HG03159 (cell line): ENCODE results near the gene ZNF222.

Source experiments
- ATAC-seq: cut with Tn5 transposase; IDR thresholded peaks from one replicate; pipeline ENCODE4 v1.9.1; 2021; ENCODE audit warnings: mild to moderate bottlenecking, moderate library complexity; ENCODE audit not compliant: unreplicated experiment

Gene ZNF222

GRCh38 chr19:44025217-44025936 is at the start of gene ZNF222:
Gene ZNF222 (plus strand): TSS chr19:44025379. CDS start chr19:44025437, 58 bp downstream.
- peak; percentile 97 for ATAC-seq

DNA sequence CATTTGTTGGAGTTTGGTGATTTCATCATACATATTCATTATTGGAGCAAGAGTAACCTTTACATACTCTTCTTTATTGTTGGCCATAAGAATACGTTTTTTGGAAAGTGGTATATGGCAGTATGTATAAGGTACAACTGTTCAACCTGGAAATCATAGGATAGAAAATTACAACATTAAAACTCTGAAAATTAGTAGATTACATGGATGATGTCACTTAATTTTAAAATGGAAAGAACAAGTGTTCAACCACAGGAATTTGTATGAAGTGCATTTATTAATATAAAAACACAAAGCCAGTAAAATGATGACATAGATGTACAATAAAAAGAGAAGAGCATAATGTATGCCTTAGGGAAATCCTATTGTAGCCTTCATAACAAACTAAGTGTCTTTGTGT is 48.4 kb upstream of the ZNF222 start:
- no peak for ATAC-seq

DNA sequence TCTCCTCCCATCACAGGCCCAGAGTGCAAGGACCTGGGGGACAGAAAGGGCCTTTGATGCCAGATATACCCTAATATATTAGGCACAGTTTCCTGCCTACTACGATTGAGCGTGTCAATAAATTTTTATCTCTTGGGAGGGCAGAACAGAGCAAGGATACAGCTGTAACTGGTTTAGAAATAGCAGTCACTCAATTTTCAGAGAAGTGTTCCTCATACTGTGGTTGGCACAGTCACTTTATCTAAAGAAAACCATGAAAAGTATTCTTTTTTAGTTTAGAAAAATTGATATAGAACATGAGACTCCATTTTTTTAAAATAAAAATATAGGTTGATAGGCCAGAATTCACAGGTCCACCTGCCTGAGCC is 41.7 kb upstream of the ZNF222 start:
- ATAC-seq: peak; percentile 16

- peak; percentile 90 for ATAC-seq
Observed at GRCh38 chr19:43983912-43984686, 41.1 kb upstream of the ZNF222 start, which contains the start of gene ZNF155. Gene ZNF155 (plus strand): TSS chr19:43984188. CDS start chr19:43988544, 4,356 bp downstream.

DNA sequence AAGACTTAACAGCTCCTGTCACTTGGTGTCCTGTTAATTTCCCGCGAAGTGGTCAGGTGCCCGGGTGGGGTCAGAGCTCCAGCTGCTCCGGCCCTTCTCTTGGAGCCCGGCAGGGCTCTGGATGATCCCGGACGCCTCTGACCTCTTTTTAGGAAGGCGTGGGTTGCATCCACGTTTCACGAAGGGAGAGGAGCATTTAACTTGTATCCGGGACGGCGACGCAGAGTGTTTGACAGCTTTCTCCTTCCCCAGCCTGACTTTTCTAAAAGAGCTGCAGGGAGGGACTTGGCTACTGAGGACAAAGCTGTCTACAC is 40.5 kb upstream of the ZNF222 start:
- ATAC-seq: no peak

- ATAC-seq: no peak
Observed at GRCh38 chr19:43997631-43998290, 27.4 kb upstream of the ZNF222 start.

- ATAC-seq: no peak
Observed at GRCh38 chr19:44002212-44002565, 23.0 kb upstream of the ZNF222 start.

- peak; percentile 90 for ATAC-seq
Observed at GRCh38 chr19:44002566-44003460, 22.4 kb upstream of the ZNF222 start, which contains the start of gene ZNF230. Gene ZNF230 (plus strand): TSS chr19:44002957. CDS start chr19:44007079, 4,122 bp downstream.

GRCh38 chr19:44003461-44004009 is 21.6 kb upstream of the ZNF222 start:
- peak; percentile 35 for ATAC-seq

DNA sequence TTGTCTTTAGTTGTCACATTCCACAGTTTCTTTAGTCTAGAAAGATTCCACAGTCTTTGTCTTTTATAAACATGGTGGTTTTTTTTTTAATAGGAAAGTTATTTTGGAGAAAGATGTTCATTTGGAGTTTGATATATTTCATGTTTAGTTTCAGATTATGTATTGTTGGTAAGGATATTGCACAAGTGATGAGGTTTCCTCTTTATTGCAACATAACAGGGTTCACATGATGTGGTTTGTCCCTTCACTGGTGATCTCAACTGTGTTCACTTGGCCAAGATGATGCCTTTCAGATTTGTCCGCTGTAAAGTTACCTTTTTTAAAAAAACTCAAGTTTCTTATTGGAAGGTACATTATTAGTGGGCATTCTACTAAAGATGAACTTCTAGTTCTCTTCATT is 19.2 kb upstream of the ZNF222 start:
- no peak for ATAC-seq

DNA sequence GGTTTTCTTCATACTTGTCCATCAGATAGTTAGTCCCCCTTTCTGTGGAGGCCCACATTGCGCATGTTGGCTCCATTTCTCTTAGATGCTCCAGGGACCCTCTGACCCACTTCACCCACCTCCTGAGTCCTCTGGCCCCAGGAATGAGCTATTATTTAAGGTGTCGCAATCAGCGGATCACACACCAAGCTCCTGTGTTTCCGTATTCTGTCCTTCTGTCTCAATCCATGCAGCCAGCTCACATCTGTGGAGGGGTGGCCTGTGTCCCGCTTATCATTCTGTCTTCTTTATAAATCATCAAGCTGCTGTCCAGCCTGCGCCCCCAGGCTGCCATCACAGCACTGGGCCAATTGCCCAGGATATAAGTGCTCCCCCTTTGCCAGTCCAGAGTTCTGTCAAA is 17.7 kb upstream of the ZNF222 start:
- no peak for ATAC-seq

GRCh38 chr19:44010468-44010867 is 14.7 kb upstream of the ZNF222 start:
- ATAC-seq: no peak

DNA sequence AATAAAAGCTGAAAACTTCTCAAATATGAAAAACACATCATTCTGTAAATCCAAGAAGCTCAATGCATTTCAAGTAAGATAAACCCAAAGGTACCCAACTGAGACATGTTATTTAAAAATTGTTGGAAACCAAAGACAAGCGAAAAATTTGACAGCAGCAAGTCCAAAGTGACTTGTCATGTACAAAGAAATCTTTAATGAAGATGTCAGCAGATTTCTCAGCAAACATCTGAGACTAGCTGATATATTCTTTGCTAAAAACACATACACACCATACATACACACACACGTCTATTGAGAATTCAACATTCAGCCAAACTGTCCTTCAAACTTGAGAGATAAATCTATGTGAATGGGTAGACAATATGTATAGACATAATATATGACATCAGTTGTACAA is 5.7 kb upstream of the ZNF222 start:
- no peak for ATAC-seq

DNA sequence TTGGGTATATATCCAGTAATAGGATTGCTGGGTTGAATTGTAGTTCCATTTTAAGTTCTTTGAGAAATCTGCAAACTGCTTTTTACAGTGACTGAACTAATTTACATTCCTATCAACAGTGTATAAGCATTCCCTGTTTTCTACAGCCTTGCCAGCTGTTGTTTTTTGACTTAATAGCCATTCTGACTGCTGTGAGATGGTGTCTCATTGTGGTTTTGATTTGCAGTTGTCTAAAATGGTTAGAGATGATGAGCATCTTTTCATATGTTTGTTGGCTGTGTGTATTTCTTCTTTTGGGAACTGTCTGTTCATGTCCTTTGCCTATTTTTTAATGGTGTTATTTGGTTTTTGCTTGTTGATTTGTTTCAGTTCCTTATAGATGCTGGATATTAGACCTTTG is 4.0 kb upstream of the ZNF222 start:
- ATAC-seq: no peak

GRCh38 chr19:44024900-44025216 is 321 bp upstream of the ZNF222 start:
- ATAC-seq: no peak

DNA sequence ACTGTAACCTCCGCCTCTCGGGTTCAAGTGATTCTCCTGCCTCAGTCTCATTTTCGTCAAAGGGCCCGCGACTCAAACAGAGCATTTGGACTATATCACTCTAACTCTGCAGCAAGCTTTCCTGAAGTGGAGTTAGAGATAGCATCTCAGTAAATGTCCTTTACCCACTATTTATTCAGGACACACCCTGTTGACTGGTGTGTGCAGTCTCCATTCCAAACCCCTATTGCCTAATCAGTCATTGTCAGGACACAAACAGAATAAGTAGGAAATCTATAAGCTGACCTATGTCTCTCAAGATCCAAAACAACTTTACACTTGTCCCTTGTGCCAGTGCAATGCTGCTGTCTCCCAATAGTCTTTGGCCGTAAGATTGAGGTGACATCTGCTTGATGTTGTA is 1.4 kb downstream of the ZNF222 start:
- ATAC-seq: no peak

- ATAC-seq: no peak
Observed at GRCh38 chr19:44032001-44032610, 6.9 kb downstream of the ZNF222 start.

DNA sequence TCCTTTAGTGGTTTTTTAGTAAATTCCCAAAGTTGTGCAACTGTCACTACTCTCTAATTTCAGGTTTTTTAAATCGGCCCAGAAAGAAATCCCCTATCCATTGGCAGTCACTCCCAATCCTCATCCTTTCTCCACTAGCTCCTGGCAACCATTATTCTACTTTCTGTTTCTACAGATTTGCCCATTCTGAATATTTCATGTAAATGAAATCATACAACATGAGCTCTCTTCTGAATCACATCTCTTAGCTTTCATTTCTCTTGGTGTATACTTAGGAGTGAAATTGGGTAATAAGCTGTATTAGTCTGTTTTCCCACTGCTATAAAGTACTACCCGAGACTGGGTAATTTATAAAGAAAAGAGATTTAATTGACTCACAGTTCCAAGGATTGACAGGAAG is 17.0 kb downstream of the ZNF222 start:
- no peak for ATAC-seq

GRCh38 chr19:44050740-44051649 is 25.8 kb downstream of the ZNF222 start:
- peak; percentile 38 for ATAC-seq
